Endothelial cell of umbilical vein (primary cell): ENCODE results near the gene NR6A1. TPM values are rescaled to one million over a fixed set of nuclear protein-coding genes. Genes with fewer than 3 reads are reported as not detected.

Source experiments
- BruUV-seq: library from RNA; stranded (reverse); fragments of 400-500 nt; replicated peaks from 2 replicates; lab custom pipeline; 2021; lab: Mats Ljungman, UMichigan
- CTCF ChIA-PET: fragments of 300-600, 350-600 bp; sonication (Branson Sonifier 250); formaldehyde crosslinking; loops from one replicate; lab custom pipeline; 2021; ENCODE audit warnings: antibody characterized with exemption, inconsistent platforms; lab: Charles Lee
- POLR2A ChIA-PET: fragments of 300-600, 350-600 bp; sonication (Branson Sonifier 250); formaldehyde crosslinking; loops from one replicate; lab custom pipeline; 2021; ENCODE audit warnings: antibody characterized with exemption, inconsistent platforms; lab: Charles Lee
- DNase-seq: peaks from one replicate; pipeline ENCODE4 v3.0.0-alpha.2; 2011; ENCODE audit warnings: low read depth, low spot score
- FAIRE-seq: peaks from 2 replicates; lab custom pipeline; 2011; peaks lifted over from hg19 to GRCh38; lab: Jason Lieb, UNC
- H2AFZ ChIP-seq: 2 replicates; pipeline ENCODE4 v1.6.0; 2012; ENCODE audit warnings: low read depth, low read length, control low read depth, inconsistent platforms
- H3K27ac ChIP-seq: 2 replicates; pipeline ENCODE4 v1.5.1; 2011; ENCODE audit warnings: low read depth, mild to moderate bottlenecking, control low read depth, low read length, moderate library complexity; ENCODE audit not compliant: insufficient read depth
- H3K27me3 ChIP-seq, 2 experiments: 2 replicates each; pipeline versions ENCODE4 v1.6.0 to v1.6.1; 2011; ENCODE audit warnings: low read length in 2 of 2, mixed read lengths in 1 of 2; ENCODE audit not compliant: control insufficient read depth in 2 of 2, insufficient read depth in 2 of 2
- H3K36me3 ChIP-seq, 2 experiments: 2 replicates in 1 of 2; 3 replicates in 1 of 2; pipeline ENCODE4 v1.5.1; 2011; ENCODE audit warnings: low read length in 2 of 2, mild to moderate bottlenecking in 1 of 2, moderate library complexity in 1 of 2; ENCODE audit not compliant: control insufficient read depth in 2 of 2, insufficient read depth in 2 of 2; ENCODE audit errors: extremely low read depth in 1 of 2
- H3K4me1 ChIP-seq: 3 replicates; pipeline ENCODE4 v1.5.1; 2011; ENCODE audit warnings: mild to moderate bottlenecking, low read length; ENCODE audit not compliant: control insufficient read depth, insufficient read depth; ENCODE audit errors: extremely low read depth
- H3K4me2 ChIP-seq: 2 replicates; pipeline ENCODE4 v1.6.1; 2011; ENCODE audit warnings: low read length, control low read depth, mixed read lengths; ENCODE audit not compliant: insufficient read depth
- H3K4me3 ChIP-seq, 3 experiments: fragments of 200-600 bp in 1 of 3; sonication (generic), shearing (Covaris generic) in 1 of 3; replicated peaks in 1 of 3; 2 replicates each; pipeline ENCODE4 v1.5.1; 2011 to 2016; ENCODE audit warnings: control low read depth in 3 of 3, low read length in 3 of 3, mild to moderate bottlenecking in 2 of 3, inconsistent platforms in 1 of 3, low read depth in 1 of 3, moderate library complexity in 1 of 3; ENCODE audit not compliant: insufficient read depth in 1 of 3
- H3K79me2 ChIP-seq: 2 replicates; pipeline ENCODE4 v1.6.0; 2012; ENCODE audit warnings: low read length, inconsistent platforms; ENCODE audit not compliant: control insufficient read depth, insufficient read depth
- H3K9ac ChIP-seq: replicated peaks from 2 replicates; pipeline ENCODE3; 2011; ENCODE audit warnings: low read length, control low read depth; ENCODE audit not compliant: insufficient read depth; ENCODE audit errors: extremely low read depth
- H3K9me1 ChIP-seq: replicated peaks from 3 replicates; pipeline ENCODE4 v1.6.0; 2011; ENCODE audit warnings: mild to moderate bottlenecking, low read length; ENCODE audit not compliant: control insufficient read depth, insufficient read depth; ENCODE audit errors: extremely low read depth
- H3K9me3 ChIP-seq: replicated peaks from 2 replicates; pipeline ENCODE4 v1.5.1; 2012; ENCODE audit warnings: low read length, inconsistent platforms; ENCODE audit not compliant: control insufficient read depth, insufficient read depth
- H4K20me1 ChIP-seq: replicated peaks from 2 replicates; pipeline ENCODE3; 2011; ENCODE audit warnings: mild to moderate bottlenecking, low read length; ENCODE audit not compliant: control insufficient read depth, insufficient read depth; ENCODE audit errors: extremely low read depth
- EZH2 ChIP-seq: IDR thresholded peaks from 2 replicates; pipeline ENCODE4 v1.6.1; 2012; ENCODE audit warnings: borderline replicate concordance, low read depth, mild to moderate bottlenecking, moderate library complexity, low read length, inconsistent platforms; ENCODE audit not compliant: severe bottlenecking
- FOS ChIP-seq: IDR thresholded peaks from 2 replicates; pipeline ENCODE4 v1.6.1; 2011; ENCODE audit warnings: mild to moderate bottlenecking, low read length, moderate library complexity, borderline replicate concordance; ENCODE audit not compliant: insufficient read depth
- GATA2 ChIP-seq: IDR thresholded peaks from 2 replicates; pipeline ENCODE4 v1.7.0; 2011; ENCODE audit warnings: low read depth, mild to moderate bottlenecking, moderate library complexity, mixed read lengths, low read length; ENCODE audit not compliant: insufficient read length, insufficient read depth
- JUN ChIP-seq: IDR thresholded peaks from 2 replicates; pipeline ENCODE4 v1.6.1; 2011; ENCODE audit warnings: borderline replicate concordance, low read depth; ENCODE audit not compliant: insufficient read length, insufficient read depth
- MYC ChIP-seq: IDR thresholded peaks from one replicate; pipeline ENCODE4 v1.6.1; 2011; ENCODE audit warnings: mild to moderate bottlenecking, low read depth, low read length
- POLR2A ChIP-seq: IDR thresholded peaks from 2 replicates; pipeline ENCODE4 v1.6.1; 2012; ENCODE audit warnings: low read depth, mild to moderate bottlenecking, control low read depth, low read length
- POLR2AphosphoS5 ChIP-seq: IDR thresholded peaks from 2 replicates; pipeline ENCODE4 v1.6.1; 2012; ENCODE audit warnings: low read depth, mild to moderate bottlenecking, control low read depth, low read length, moderate library complexity; ENCODE audit not compliant: insufficient read depth
- dilution Hi-C: fragments of 300-500 bp; cut with MboI; formaldehyde crosslinking; loops from one replicate; pipeline ENCODE4 v1.15.0; 2019; ENCODE audit warnings: low sequenced_read_pairs; ENCODE audit not compliant: extremely low pct_ligation_motif_present
- intact Hi-C: fragments of 100-400 bp; cut with micrococcal nuclease; formaldehyde crosslinking; loops from one replicate; pipeline ENCODE4 v1.10.0; 2022
- polyA plus RNA-seq, 4 experiments: library from polyadenylated mRNA; depleted of rRNA in 3 of 4; stranded (reverse) in 3 of 4; unstranded in 1 of 4; fragments of >200 nt; gene quantifications; 2 replicates each; pipeline versions ENCODE4 v1.2.1 to v1.2.3, GENCODE V29; 2011 to 2012; ENCODE audit warnings: missing spikeins in 1 of 4
- total RNA-seq: library from RNA; stranded (reverse); gene quantifications from 2 replicates; pipeline ENCODE4 v1.2.3, GENCODE V29; 2021
- TF ChIP-seq, protein P1 (sequence below): IDR thresholded peaks from 2 replicates; pipeline ENCODE4 v1.6.1; 2011; ENCODE audit not compliant: insufficient read depth, insufficient read length
- TF ChIP-seq, protein P2 (sequence below), 2 donors: IDR thresholded peaks; 1 replicate in 1 of 2; 2 replicates in 1 of 2; pipeline ENCODE4 v1.5.1; 2011; ENCODE audit warnings: low read length in 2 of 2, mild to moderate bottlenecking in 2 of 2, moderate library complexity in 2 of 2, control low read depth in 1 of 2, inconsistent platforms in 1 of 2, low read depth in 1 of 2; ENCODE audit not compliant: insufficient read depth in 1 of 2; ENCODE audit errors: extremely low read depth in 1 of 2

Gene NR6A1
- total and polyA plus RNA-seq, 2 donors (not counting 3 experiments of a cell fraction or from before 2014, with no cell fraction given): 0.17 to 1.2 TPM

- no peak for TF ChIP-seq EZH2
- no peak for TF ChIP-seq GATA2
- TF ChIP-seq, protein P1, sequence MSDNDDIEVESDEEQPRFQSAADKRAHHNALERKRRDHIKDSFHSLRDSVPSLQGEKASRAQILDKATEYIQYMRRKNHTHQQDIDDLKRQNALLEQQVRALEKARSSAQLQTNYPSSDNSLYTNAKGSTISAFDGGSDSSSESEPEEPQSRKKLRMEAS: no peak
- TF ChIP-seq POLR2AphosphoS5: no peak
- TF ChIP-seq, protein P2, sequence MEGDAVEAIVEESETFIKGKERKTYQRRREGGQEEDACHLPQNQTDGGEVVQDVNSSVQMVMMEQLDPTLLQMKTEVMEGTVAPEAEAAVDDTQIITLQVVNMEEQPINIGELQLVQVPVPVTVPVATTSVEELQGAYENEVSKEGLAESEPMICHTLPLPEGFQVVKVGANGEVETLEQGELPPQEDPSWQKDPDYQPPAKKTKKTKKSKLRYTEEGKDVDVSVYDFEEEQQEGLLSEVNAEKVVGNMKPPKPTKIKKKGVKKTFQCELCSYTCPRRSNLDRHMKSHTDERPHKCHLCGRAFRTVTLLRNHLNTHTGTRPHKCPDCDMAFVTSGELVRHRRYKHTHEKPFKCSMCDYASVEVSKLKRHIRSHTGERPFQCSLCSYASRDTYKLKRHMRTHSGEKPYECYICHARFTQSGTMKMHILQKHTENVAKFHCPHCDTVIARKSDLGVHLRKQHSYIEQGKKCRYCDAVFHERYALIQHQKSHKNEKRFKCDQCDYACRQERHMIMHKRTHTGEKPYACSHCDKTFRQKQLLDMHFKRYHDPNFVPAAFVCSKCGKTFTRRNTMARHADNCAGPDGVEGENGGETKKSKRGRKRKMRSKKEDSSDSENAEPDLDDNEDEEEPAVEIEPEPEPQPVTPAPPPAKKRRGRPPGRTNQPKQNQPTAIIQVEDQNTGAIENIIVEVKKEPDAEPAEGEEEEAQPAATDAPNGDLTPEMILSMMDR (IDR thresholded peaks at IDR 0.05; ENCODE audit: extremely low read depth in 1 of 2, insufficient read depth in 1 of 2, low read depth in 1 of 2, low read length in 2 of 2): no peak
- TF ChIP-seq JUN: no peak
- TF ChIP-seq POLR2A: no peak
- TF ChIP-seq FOS: no peak
- no peak for TF ChIP-seq MYC
- no peak overlapping the region for H3K9ac ChIP-seq
- intact Hi-C loops: no loop called here
Measured at GRCh38 chr9:124491049-124491975, 279.8 kb downstream of the NR6A1 start.

More at GRCh38 chr9:124491049-124491975, 279.8 kb downstream of the NR6A1 start:
- no peak for FAIRE-seq
- dilution Hi-C loops: no loop called here
- BruUV-seq: no TSS peak
- H3K27me3 ChIP-seq: peaks cover 20 to 22% of the 10 kb centered on the region in 2 experiments
- no peaks in the 10 kb centered on the region for H3K9me1 ChIP-seq
- no peaks in the 10 kb centered on the region for H3K36me3 ChIP-seq
- ChIA-PET POLR2A (no interaction called here), CTCF (interaction anchor here (0.7 kb wide), 1 partner anchor 27 kb away, joined by 3 read pairs; no protein-coding TSS in a partner anchor)
- H3K9me3 ChIP-seq: no peaks in the 10 kb centered on the region
- DNase-seq: no peak
- H4K20me1 ChIP-seq: no peaks in the 10 kb centered on the region
- no peak overlapping the region for H3K4me3 ChIP-seq
- no peak overlapping the region for H3K27ac ChIP-seq
- no peaks in the 10 kb centered on the region for H3K4me1 ChIP-seq
- no peak overlapping the region for H3K4me2 ChIP-seq
- H3K79me2 ChIP-seq: no peaks in the 10 kb centered on the region
- H2AFZ ChIP-seq: no peak overlapping the region
